HG03378 (cell line): ENCODE measurements around the gene ZDHHC1.
"Not testable (repeated sequence)": the region's sequence is repeated elsewhere in the genome, so short reads cannot be mapped to it uniquely, and the experiment has no call there.

ENCODE experiments used
- ATAC-seq: cut with Tn5 transposase; IDR thresholded peaks from one replicate; pipeline ENCODE4 v1.9.1; 2021; ENCODE audit warnings: mild to moderate bottlenecking, moderate library complexity; ENCODE audit not compliant: unreplicated experiment

Gene ZDHHC1

DNA sequence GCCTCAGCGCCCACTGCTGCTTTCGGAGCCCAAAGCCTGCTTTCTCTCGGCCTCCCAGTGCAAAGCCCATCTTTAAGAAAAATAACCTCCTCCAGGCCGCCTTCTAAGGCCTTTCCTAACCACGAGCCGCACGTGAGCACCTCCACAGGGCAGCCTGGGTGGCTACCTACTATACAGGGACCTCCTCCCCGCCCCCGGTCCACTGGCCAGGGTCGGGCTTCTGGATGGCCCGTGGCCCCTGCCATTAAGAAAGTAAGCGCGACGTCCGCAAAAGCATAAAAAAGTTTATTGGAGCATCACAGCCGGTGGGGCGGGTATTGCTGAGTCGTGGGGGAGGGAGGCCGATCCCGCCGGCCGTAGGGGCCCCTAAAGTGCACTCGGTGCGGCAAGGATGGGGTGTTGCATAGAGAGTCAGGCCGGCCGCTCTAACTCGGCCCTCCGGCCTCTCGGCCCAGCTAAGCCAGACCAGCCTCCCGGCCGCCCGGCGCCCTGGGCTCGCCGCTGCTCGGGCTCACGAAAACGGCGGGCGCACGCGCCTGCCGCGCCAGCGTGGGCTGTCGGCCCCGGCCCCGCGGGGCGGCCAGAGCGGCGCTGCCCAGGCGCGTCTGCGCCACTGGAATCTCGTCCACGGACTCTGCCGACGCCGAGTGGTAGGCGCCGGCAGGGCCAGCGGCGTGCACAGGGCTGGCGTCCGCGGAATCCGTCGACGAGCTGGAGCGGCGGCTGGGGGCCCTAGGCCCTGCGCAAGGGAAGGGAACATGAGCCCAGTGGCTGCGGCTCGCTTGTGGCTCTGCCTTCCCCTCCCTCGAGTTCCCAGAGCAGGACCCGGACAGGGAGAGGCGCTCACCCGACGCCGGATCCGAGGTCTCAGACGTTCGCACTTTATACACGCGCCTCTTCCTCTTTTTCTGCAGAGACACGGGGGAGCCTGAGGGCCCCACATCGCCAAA lies 21.8 kb downstream of the ZDHHC1 start:
- ATAC-seq = no peak

DNA sequence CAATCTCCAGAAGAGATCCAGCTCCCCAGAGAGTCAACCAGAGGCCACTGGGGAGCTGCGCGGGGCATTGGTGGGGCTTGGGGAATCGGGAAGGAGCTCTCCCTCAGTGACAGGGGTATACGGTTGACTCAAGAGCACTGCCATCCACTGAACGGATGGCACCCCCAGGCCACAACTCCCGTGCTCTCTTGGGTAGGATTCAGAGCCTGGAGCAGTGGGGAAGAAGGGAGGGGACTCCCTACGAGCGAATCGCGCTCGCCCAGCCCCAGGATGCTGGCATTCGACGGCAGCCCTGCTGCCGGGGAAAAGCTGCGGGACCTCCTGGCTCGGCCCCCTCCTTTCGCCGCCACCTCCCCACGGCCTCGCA lies 22.5 kb downstream of the ZDHHC1 start:
- ATAC-seq = no peak

DNA sequence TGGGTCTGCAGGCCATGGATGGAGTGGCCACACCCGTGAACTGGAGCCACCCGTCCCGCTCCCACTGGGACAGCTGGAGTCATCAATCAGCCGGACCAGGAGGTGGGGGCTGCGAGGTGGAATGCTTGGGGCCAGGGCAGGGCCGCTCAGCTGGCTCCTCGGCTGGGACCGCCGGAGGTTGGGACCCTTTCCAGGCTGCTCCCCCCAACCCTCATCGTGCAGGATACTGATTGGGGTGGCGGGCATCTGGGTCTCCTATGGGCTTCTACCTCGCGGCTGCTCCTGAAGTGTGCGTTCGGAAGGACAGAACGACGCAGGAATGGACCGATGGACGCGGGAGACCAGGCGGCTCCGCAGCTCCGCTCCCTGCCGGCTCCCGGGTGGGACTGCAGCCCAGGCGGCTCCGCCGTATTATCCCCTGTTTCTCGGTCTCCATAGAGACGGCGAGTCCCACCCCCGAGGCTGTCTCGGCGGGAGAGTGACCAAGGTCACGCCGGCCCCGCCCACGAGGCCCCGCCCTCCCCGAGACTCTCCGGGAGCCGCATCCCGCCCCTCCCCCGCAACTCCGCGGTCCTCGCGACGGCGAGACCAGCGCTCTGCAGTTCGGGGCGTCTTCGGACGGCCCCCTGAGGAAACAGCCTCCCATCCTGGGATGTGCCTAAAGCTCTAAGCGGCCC lies 23.0 kb downstream of the ZDHHC1 start, which contains the start of gene TPPP3:
TSS of gene TPPP3 (minus strand) at position 388 of the 677 bp plus-strand sequence. CDS start 2,387 bp downstream, outside the sequence.
- no peak for ATAC-seq

DNA sequence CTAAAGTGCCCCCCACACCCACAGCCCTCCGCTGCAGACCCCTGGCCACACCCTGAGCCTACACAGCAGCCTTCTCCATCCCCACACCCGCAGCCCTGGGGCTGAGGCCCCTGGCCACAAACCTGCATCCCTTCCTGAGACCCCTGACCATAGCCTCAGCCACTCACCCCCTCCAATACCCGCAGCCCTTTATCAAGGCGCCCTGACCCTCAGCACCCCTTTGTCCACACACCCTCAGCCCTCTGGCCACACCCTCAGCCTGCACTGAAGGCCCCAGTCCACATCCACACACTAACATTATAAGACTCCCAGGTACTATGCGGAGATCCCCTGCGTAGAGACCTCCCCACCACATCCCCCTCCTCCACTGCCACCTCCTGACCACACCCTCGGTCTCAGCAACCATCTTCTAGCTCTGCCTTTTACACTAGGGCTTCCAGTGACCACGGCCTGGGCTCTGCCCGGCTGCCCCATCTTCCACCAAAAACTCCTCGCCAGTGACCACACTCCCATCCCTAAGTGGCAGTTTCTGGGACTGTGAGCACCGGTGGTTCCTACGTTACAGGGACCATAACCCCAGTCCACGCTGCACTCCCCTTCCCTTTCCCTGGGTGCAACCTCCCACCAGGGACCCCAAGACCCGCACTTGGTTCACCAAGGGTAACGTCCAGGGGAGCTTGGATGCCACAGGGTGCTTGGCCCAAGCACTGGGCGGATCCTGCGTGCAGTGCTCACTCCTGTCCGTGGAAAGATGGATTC lies 23.8 kb downstream of the ZDHHC1 start:
- ATAC-seq = no peak

DNA sequence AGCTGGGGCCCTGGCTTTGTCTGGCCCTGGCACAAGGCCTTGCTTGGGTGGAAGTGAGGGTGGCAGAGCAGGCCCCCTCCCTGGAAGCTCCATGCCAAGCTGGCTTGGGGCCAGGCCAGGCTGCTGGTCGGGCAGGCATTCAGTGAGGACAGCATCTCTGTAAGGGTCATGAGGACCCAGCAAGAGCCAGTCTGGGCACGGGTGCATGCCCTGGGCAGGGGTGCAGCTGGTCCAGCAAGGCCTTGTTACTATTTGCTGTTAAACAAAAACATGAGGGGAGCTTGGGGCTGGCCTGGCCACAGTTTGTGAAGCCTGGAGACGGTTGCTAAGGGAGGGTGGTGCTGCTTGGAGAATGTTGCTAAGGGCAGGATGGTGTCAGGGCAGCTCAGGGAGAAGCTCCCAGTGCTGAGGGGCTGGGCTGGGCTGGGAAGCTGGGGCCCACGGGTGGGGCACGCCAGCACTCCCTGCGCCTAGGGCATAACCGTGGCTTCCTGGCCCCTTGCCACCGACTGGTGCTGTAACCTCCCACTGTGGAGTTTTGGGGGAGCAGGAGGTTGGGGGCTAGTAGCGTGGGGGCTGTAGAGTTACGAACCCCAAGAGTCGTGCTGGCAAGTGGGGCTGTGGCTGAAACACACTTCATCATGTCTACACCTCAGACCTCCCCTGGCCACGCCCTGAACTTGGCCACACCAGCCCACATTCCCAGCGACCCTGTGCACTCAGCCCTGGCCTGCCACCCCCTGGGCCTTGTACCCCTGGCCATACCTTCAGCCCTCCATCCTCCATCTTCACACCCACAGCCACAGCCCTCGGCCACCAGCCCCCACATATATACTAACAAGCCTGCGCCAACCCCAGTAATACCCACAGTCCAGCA lies 24.6 kb downstream of the ZDHHC1 start:
- ATAC-seq = no peak

DNA sequence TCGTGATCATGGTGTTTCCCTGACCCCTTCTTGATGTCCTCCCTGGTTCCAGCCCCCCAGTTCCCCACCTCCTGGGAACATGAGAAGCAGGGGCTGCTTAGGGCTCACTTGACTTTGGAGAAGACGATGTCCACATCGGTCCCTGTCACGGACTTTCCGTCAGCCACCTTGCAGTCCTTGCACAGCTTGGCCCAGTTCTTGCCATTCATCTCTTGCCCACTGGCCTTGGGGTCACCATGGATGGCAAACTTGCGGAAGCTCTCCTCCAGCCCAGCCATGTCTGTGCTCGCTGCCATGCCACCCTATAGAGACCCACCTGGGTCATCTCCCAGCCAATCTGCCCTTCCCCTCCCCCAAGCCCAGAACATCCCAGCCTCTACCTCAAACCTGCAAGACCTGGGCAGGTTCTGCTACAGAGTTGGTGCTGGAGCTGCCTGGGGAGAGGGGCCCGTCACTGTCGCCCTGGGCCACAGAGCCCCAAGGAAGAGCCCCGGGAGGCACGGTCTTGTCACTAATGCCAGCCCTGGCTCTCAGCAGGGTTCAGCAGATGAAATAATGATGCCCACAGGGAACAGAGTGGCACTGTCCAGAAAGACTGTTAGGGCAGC lies 25.4 kb downstream of the ZDHHC1 start:
- ATAC-seq = no peak

DNA sequence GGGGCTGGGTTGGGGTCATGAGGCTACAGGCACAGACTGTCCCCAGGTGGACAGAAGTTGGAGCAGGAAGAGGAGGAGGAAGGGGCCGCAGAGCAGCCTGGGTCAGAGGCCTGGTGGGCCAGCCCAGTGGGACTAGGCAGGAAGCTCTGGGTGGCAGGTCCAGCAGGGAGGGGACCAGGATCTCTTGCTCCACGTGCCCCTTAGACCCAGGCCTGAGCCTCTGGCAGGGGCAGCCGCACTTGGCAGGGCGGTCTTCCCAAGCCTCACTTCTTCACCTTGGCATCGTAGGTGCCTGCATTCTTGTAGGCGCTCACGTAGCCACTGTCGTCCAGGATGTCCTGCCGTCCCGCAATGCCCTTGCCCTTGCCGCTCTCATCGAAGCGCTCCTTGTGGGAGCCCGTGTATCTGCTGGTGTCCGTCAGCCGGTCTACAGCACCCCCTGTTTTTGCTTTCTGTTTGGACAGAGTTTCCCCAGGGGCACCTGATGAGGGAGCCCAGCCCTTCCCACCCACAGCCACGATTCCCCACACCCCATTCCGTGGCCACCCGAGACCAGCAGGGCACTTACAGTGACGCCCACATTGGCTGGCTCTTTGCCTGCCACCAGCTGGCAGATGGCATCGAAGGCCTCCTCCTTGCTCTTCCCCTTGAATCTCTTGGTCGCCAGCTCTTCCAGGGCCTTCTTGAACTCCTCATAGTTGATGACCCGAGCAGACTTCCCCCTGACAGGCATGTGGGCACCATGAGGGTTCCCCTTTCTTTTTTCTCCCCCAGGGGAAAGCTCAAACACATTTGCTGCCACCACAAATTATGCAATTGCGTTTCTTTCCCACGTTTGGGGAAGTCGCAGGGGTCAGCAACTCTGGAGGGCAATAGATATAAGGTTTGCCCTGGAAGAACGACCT lies 26.1 kb downstream of the ZDHHC1 start:
- ATAC-seq = no peak

DNA sequence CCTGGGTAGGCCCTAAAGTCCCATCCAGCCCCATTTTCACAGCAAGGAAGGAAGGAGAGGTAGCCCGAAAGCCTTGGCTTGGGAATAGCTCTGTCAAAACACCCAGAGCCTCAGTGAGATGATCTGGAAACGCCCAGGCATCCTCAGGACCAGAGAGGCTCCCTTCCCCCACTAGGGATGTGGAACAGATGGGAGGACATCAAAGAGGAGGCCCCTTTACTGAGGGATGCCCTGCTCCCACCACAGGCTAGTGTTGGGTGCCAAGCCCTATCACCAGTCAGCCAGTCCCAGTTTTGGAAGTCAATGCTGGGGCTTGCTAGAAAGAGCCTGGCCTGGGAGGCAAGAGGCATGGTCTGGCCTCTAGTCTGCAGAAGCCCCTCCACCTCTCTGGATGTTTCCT lies 27.7 kb downstream of the ZDHHC1 start:
- no peak for ATAC-seq

DNA sequence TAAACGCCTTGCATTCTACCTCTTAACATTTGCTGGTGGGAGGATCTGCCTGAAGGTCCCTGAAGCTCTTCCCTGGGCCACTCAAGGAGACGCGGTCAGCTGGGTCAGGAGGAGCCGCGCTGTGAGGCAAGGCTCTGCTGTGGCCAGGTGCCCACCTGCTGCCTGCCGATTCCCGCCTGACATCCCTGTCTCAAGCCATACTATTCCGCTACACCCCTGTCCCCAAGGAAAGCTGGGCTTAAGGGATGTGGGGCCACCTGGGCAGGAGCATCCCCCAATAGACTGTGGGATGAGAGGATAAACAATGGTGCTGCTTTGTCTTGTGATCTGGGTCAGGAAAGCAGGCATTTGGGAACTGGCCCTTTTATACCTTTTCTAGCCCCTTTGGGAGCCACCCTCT lies 28.1 kb downstream of the ZDHHC1 start:
- ATAC-seq = no peak

DNA sequence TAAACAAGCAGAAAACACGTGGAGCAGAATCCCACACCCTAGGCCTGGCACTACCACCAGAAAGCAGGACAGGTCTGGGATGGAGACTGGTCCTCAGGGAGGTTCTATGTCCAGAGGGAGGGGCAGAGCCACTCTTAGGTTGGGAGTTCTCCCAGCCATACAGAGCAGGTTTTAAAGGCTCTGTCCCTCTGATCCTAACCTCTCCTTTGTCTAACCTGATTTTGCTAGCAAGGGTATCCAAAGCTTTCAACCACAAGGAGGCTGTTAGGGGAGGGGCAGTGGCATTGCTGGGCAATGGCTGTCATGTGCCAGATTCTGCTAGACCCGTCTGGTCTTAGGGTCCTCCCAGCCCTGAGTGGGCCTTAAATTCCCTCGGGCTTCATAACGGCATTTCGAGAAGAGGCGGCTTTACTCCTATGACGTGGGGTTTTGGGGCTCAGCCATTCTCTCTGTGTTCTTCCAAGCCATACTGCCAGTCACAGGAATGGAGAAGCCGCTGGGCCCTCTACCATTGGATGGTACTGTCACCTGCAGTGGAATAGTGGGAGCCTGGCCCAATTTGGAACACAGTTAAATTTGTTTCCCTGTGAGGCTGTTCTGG lies 28.7 kb downstream of the ZDHHC1 start:
- no peak for ATAC-seq

DNA sequence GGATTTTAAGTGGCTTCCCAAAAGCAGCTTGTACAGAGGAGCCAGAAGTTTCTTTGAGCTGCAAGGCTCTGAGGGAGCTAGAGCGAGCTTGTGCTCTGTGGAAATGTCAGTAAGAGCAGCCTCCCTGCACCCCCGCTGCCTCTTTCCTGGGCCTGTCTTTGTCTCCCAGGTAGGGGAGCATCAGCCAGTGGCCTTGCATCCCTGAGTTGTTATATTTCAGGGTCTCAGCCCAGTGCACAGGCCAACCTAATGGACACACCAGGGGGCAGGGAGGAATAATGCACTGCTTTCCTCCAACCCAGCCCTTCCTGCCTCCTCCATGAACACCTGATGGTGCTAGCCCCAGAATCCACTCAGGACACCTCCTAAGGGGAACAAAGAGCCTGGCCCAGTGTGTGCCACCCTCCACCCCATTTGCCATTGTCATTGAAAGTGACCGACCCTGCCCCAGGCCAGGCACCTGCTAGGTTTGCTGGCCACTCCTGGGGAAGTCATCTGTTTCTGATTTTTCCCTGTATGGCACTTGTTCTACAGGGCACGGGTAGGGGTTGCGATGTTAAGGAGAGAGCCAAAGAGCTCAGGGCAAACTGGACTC lies 29.3 kb downstream of the ZDHHC1 start:
- ATAC-seq = no peak

DNA sequence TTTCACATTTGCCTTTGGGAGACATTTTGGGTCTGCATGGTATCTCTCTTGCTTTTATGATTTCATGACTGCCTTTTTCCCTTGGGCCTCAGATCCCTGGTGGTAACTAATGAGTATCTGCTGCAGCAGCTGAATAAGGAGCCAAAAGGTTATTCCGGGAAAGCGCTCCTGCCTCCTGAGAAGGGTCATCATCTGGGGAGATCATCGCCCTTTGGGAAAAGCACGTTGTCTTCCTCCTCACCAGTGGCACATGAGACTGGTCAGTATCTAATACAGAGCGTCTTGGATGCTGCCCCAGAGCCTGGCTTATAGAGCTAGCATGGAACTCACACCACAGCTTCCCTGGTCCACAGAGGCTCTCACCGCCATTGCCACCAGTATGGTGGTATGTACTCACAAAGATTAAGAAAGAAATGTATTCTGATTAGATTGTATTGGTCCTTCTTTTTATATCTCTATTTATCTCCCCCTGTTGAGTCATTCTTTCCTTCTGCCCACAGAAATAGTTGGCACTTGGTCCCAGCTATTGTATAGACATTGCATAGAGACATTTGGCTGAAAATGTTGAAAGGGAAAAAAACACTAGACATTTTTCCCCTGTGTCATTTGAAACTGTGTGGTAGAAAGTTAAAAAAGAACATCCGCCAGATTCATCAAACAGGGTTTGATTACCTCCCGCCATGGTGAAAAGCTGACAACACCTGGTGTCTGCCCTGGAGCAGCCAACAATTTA lies 31.3 kb downstream of the ZDHHC1 start:
- no peak for ATAC-seq

DNA sequence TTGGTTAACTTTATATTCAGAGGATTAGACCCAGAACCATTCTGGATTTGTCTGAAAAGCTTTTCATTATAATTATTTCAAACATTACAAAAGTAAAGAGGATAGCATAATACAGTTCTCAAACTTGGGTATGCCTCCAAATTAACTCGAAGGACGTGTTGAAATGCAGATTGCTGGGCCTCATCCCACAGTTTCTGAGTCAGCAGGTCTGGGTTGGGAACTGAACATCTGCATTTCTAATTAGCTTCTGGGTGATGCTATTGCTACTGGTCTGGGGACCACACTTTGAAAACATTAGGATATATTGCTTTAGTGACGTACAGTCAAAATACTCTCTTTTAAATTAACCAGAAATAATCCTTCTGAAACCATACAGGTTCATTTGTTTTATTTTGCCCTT lies 33.0 kb downstream of the ZDHHC1 start:
- no peak for ATAC-seq

DNA sequence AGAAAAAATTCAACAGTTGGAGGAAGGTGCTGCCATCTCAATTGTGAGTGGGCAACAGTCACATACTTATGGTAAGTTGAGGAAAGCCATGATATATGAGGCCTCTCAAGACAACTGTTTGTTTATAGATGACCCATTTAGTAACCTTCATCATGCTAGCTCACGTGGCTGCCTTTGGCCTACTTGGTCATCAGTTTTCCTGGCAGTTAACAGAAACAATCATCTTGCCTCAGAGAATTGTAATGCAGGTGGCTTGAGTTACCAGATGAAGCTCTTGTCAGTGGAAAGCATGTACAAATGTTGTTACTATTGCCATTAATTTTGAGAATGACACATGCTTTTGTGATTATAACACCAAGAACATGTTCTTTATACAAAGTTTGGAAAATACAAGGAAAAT lies 37.6 kb downstream of the ZDHHC1 start:
- no peak for ATAC-seq

DNA sequence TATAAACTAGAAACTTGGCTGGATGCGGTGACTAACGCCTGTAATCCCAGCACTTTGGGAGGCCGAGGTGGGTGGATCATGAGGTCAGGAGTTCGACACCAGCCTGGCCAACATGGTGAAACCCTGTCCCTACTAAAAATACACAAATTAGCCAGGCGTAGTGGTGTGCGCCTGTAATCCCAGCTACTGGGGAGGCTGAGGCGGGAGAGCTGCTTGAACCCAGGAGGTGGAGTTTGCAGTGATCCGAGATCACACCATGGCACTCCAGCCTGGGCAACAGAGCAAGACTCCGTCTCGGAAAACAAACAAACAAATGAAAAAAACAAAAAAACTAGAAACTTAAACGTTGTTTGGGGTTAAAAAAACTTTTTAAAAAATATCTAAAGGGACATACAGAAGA lies 40.3 kb downstream of the ZDHHC1 start:
- not testable (repeated sequence) for ATAC-seq

DNA sequence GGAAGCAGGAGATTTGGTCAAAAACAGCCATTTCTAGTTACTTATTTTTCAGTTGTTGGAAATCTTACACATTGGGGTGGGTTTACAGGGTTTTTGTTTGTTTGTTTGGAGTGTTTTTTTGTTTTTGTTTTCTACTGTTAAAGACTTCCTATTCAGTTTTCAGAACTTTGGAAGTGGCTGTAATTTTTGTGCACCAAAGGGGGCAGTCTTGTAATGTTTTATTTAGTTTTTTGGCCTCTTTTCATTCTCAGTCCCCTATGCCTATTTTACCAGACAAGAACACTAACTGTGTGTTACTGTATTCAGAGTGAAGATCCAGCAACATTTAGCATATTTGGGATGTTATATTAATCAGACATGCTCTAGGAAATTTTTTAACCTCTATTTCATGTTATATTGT lies 43.6 kb downstream of the ZDHHC1 start:
- ATAC-seq = no peak

DNA sequence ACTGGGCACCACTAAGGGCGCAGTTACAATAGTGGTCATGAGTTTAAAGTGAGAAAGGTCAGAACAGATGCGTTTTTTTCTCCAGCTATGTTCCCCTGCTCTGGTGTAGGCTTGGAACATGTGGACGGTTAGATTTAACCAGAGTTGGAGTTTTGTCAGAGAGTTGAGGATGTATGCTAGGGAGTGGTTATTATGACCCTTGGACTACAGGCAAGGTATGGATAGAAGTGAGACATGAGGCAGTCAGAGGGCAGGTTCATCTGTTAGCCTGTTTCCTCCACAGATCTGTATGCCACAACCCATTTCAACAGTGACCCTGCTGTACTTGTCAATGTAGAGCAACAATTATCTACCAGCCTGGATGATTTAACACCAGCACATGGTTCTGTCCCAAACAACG lies 45.6 kb downstream of the ZDHHC1 start:
- no peak for ATAC-seq
